ENCODE data around the gene TREML4. TPM values are rescaled to one million over a fixed set of nuclear protein-coding genes. Genes with fewer than 3 reads are reported as not detected.

Gene TREML4
- total and polyA plus RNA-seq, 10 of the 15 experiments (the other 5 are each of a cell fraction or from before 2014, with no cell fraction given), result not detected

- no peaks in the 10 kb centered on the region for H3K36me3 ChIP-seq (ENCODE audit: control insufficient read depth in 2 of 2, insufficient read depth in 2 of 2, low read length in 1 of 2)
- in situ Hi-C loops (cut with MboI) (no loop called here), intact Hi-C loops (cut with micrococcal nuclease; ENCODE audit: unreplicated experiment) (no loop called here)
- CTCF ChIA-PET, result interaction anchor here (1.1 kb wide), 1 partner anchor 87 kb away, joined by 3 read pairs; no protein-coding TSS in a partner anchor
- no peak overlapping the region for H2AFZ ChIP-seq (ENCODE audit: control insufficient read depth, low read depth, low read length)
- TF ChIP-seq, protein P1, sequence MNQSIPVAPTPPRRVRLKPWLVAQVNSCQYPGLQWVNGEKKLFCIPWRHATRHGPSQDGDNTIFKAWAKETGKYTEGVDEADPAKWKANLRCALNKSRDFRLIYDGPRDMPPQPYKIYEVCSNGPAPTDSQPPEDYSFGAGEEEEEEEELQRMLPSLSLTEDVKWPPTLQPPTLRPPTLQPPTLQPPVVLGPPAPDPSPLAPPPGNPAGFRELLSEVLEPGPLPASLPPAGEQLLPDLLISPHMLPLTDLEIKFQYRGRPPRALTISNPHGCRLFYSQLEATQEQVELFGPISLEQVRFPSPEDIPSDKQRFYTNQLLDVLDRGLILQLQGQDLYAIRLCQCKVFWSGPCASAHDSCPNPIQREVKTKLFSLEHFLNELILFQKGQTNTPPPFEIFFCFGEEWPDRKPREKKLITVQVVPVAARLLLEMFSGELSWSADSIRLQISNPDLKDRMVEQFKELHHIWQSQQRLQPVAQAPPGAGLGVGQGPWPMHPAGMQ (IDR thresholded peaks at IDR 0.05; ENCODE audit: borderline replicate concordance), result no peak
- no peak for TF ChIP-seq ZNF217 (IDR thresholded peaks at IDR 0.05)
- no peak for TF ChIP-seq NFYB (IDR thresholded peaks at IDR 0.05; ENCODE audit: insufficient read depth, low read depth, low read length)
- TF ChIP-seq NR2C2 (IDR thresholded peaks at IDR 0.05; ENCODE audit: borderline replicate concordance, control insufficient read depth, insufficient read length, low read depth), result no peak
- TF ChIP-seq, protein P2, sequence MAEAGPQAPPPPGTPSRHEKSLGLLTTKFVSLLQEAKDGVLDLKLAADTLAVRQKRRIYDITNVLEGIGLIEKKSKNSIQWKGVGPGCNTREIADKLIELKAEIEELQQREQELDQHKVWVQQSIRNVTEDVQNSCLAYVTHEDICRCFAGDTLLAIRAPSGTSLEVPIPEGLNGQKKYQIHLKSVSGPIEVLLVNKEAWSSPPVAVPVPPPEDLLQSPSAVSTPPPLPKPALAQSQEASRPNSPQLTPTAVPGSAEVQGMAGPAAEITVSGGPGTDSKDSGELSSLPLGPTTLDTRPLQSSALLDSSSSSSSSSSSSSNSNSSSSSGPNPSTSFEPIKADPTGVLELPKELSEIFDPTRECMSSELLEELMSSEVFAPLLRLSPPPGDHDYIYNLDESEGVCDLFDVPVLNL (IDR thresholded peaks at IDR 0.05; ENCODE audit: low read depth, low read length), result no peak
- TF ChIP-seq NR2F1 (conservative IDR thresholded peaks at IDR 0.05), result no peak
- TF ChIP-seq RFX5 (IDR thresholded peaks at IDR 0.05; ENCODE audit: low read depth, low read length), result no peak
- TF ChIP-seq CHD1 (IDR thresholded peaks at IDR 0.05; ENCODE audit: low read depth, low read length), result no peak
- TF ChIP-seq EGR1 (IDR thresholded peaks at IDR 0.05; ENCODE audit: borderline replicate concordance in 1 of 2, low read depth in 2 of 2, low read length in 2 of 2), result no peak
- TF ChIP-seq, protein P3, sequence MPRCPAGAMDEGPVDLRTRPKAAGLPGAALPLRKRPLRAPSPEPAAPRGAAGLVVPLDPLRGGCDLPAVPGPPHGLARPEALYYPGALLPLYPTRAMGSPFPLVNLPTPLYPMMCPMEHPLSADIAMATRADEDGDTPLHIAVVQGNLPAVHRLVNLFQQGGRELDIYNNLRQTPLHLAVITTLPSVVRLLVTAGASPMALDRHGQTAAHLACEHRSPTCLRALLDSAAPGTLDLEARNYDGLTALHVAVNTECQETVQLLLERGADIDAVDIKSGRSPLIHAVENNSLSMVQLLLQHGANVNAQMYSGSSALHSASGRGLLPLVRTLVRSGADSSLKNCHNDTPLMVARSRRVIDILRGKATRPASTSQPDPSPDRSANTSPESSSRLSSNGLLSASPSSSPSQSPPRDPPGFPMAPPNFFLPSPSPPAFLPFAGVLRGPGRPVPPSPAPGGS (IDR thresholded peaks at IDR 0.05; ENCODE audit: borderline replicate concordance, insufficient read depth, low read depth, low read length, poor library complexity, severe bottlenecking), result no peak
- H3K27ac ChIP-seq (ENCODE audit: control insufficient read depth, insufficient read depth), result no peak overlapping the region
- no peak overlapping the region for H3K4me3 ChIP-seq
- no peak overlapping the region for H3K4me2 ChIP-seq (ENCODE audit: control insufficient read depth, insufficient read depth)
- no peak overlapping the region for H3K9ac ChIP-seq (ENCODE audit: control insufficient read depth, insufficient read depth, low read length)
- H3K4me1 ChIP-seq (ENCODE audit: control insufficient read depth, insufficient read depth, low read length), result no peaks in the 10 kb centered on the region
- RAD21 ChIA-PET (ENCODE audit: unreplicated experiment), result no interaction called here
- no peaks in the 10 kb centered on the region for H4K20me1 ChIP-seq (ENCODE audit: control insufficient read depth, insufficient read depth)
- no TSS peak for BruUV-seq (replicated peaks)
- no peaks in the 10 kb centered on the region for H3K79me2 ChIP-seq (ENCODE audit: control insufficient read depth, insufficient read depth, low read length)
- no peak for ATAC-seq
- H3K27me3 ChIP-seq (replicated peaks in 1 of 2; ENCODE audit: control insufficient read depth in 2 of 2, insufficient read depth in 2 of 2, low read length in 1 of 2), result no peaks in the 10 kb centered on the region; a peak in 1 of 4 replicates
- H3K9me3 ChIP-seq (replicated peaks; ENCODE audit: control insufficient read depth, insufficient read depth, low read length), result peaks cover 1% of the 10 kb centered on the region; the same call in 1 of the 3 replicates
- SMC1A ChIA-PET (ENCODE audit: uncharacterized antibody, unreplicated experiment), result interaction anchor here (1.7 kb wide), 1 partner anchor 10 kb away, joined by 4 read pairs; no protein-coding TSS in a partner anchor
- POLR2A ChIA-PET, result no interaction called here
- no peak for DNase-seq (ENCODE audit: low read depth, low spot score)
- FAIRE-seq, result no peak
These were observed 40.3 kb downstream of the TREML4 start for GRCh38 chr6:41268478-41268877.
